ENCODE measurements around the gene CUBN.

Gene CUBN

DNA sequence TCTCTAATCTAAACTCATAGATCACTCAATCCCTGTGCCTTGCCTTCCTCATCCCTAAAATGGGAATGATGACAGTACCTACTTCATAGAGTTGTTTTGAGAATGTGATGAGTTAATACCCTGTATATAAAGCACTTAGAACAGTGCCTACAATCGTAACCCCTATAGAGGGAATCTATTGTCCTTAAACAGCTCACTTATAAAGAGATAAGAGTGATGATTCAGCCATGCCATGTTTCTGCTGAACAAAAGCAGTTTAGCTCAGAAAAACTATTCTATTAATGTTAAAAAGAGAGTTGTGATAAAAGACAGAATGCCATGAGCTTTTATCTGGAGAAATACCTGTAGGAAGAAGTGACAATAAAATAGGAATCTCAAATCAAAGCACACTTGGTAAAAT is 63.6 kb downstream of the CUBN start:
- no peak overlapping the region for H2AFZ ChIP-seq
- no peaks in the 10 kb centered on the region for H3K27me3 ChIP-seq (ENCODE audit: control insufficient read depth, insufficient read depth, low read length)
- TF ChIP-seq CTCF (IDR thresholded peaks at IDR 0.05), result no peak
- H3K36me3 ChIP-seq (ENCODE audit: control insufficient read depth, insufficient read depth, low read length), result no peaks in the 10 kb centered on the region
- H3K9ac ChIP-seq, result no peak overlapping the region
- no peak overlapping the region for H3K27ac ChIP-seq
- no peaks in the 10 kb centered on the region for H3K79me2 ChIP-seq
- H3K4me2 ChIP-seq (ENCODE audit: low read length), result no peak overlapping the region
- H3K9me3 ChIP-seq (ENCODE audit: control insufficient read depth, low read length), result no peaks in the 10 kb centered on the region
- H3K4me1 ChIP-seq, result peaks cover 6% of the 10 kb centered on the region
- no peak overlapping the region for H3K4me3 ChIP-seq (ENCODE audit: low read depth, low read length)

DNA sequence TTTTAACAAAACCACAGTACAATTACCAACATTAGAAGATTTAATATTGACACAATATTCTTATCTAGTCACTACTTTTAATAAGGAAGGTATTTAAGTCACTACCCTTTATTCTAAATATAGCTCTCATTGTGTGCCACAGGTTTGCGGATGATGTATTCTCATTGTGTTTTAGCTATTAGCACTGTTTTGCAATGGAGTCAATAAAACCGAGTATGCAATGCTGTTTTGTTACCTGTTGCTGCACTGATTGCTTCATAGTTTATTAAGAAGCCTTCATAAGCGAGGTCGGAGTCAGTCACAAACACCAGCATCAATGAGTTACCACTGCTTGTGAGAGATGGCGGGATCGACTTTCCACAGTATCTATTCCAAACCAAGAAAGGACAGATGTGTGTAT is 64.3 kb downstream of the CUBN start:
- Histone ChIP-seq H3K27me3 (ENCODE audit: control insufficient read depth, insufficient read depth, low read length) (no peaks in the 10 kb centered on the region), H3K4me1 (peaks cover 6% of the 10 kb centered on the region), H3K9ac (no peak overlapping the region), H3K27ac (no peak overlapping the region), H2AFZ (no peak overlapping the region), H3K9me3 (ENCODE audit: control insufficient read depth, low read length) (no peaks in the 10 kb centered on the region), H3K36me3 (ENCODE audit: control insufficient read depth, insufficient read depth, low read length) (no peaks in the 10 kb centered on the region), H3K79me2 (no peaks in the 10 kb centered on the region), H3K4me2 (ENCODE audit: low read length) (no peak overlapping the region), H3K4me3 (ENCODE audit: low read depth, low read length) (no peak overlapping the region)
- TF ChIP-seq CTCF (IDR thresholded peaks at IDR 0.05), result no peak

- H3K27me3 ChIP-seq (ENCODE audit: control insufficient read depth, insufficient read depth, low read length), result no peaks in the 10 kb centered on the region
- H3K79me2 ChIP-seq, result no peaks in the 10 kb centered on the region
- H3K9ac ChIP-seq, result no peak overlapping the region
- no peaks in the 10 kb centered on the region for H3K36me3 ChIP-seq (ENCODE audit: control insufficient read depth, insufficient read depth, low read length)
- H3K9me3 ChIP-seq (ENCODE audit: control insufficient read depth, low read length), result no peaks in the 10 kb centered on the region
- no peak overlapping the region for H3K27ac ChIP-seq
- H3K4me2 ChIP-seq (ENCODE audit: low read length), result no peak overlapping the region
- no peak overlapping the region for H3K4me3 ChIP-seq (ENCODE audit: low read depth, low read length)
- TF ChIP-seq CTCF (IDR thresholded peaks at IDR 0.05), result no peak
- peaks cover 6% of the 10 kb centered on the region for H3K4me1 ChIP-seq
- H2AFZ ChIP-seq, result no peak overlapping the region
These were observed 65.2 kb downstream of the CUBN start for GRCh38 chr10:17064435-17064834.

GRCh38 chr10:17062955-17063484 is 66.6 kb downstream of the CUBN start:
- Histone ChIP-seq H2AFZ (peak overlapping the region; percentile 35), H3K4me3 (ENCODE audit: low read depth, low read length) (no peak overlapping the region), H3K27ac (no peak overlapping the region), H3K4me1 (peaks cover 6% of the 10 kb centered on the region), H3K27me3 (ENCODE audit: control insufficient read depth, insufficient read depth, low read length) (no peaks in the 10 kb centered on the region), H3K4me2 (ENCODE audit: low read length) (peak overlapping the region; percentile 30), H3K79me2 (no peaks in the 10 kb centered on the region), H3K9me3 (ENCODE audit: control insufficient read depth, low read length) (no peaks in the 10 kb centered on the region), H3K36me3 (ENCODE audit: control insufficient read depth, insufficient read depth, low read length) (no peaks in the 10 kb centered on the region), H3K9ac (no peak overlapping the region)
- TF ChIP-seq CTCF (IDR thresholded peaks at IDR 0.05), result no peak

- H3K4me3 ChIP-seq (ENCODE audit: low read depth, low read length), result no peak overlapping the region
- TF ChIP-seq CTCF (IDR thresholded peaks at IDR 0.05), result no peak
- no peaks in the 10 kb centered on the region for H3K36me3 ChIP-seq (ENCODE audit: control insufficient read depth, insufficient read depth, low read length)
- no peak overlapping the region for H3K27ac ChIP-seq
- H3K4me2 ChIP-seq (ENCODE audit: low read length), result peak overlapping the region; percentile 30
- H3K9ac ChIP-seq, result no peak overlapping the region
- peaks cover 6% of the 10 kb centered on the region for H3K4me1 ChIP-seq
- H2AFZ ChIP-seq, result no peak overlapping the region
- H3K9me3 ChIP-seq (ENCODE audit: control insufficient read depth, low read length), result no peaks in the 10 kb centered on the region
- no peaks in the 10 kb centered on the region for H3K27me3 ChIP-seq (ENCODE audit: control insufficient read depth, insufficient read depth, low read length)
- H3K79me2 ChIP-seq, result no peaks in the 10 kb centered on the region
These were observed 67.1 kb downstream of the CUBN start for GRCh38 chr10:17062493-17062892.

Measured in parathyroid adenoma (tissue), 2 donors.